Right ventricle myocardium superior (tissue), 1 donor: Measurements from ENCODE around the gene UNC45A. TPM values are rescaled to one million over a fixed set of nuclear protein-coding genes. Genes with fewer than 3 reads are reported as not detected.
"Not testable (repeated sequence)": the region's sequence is repeated elsewhere in the genome, so short reads cannot be mapped to it uniquely, and the experiment has no call there.

Source experiments
- ATAC-seq: fragments of 200-7000 bp; cut with Tn5 transposase; one replicate; pipeline ENCODE4 v1.9.1; 2020; ENCODE audit warnings: mild to moderate bottlenecking; ENCODE audit not compliant: poor library complexity
- DNase-seq: peaks from one replicate; pipeline ENCODE4 v3.0.0-alpha.2; 2020
- intact Hi-C: fragments of 100-400 bp; cut with DNase I; formaldehyde crosslinking; loops from one replicate; pipeline ENCODE4 v1.11.2; 2022
- total RNA-seq: library from RNA; stranded (reverse); fragmentation: NEBNext Ultra II Directional; extraction: Animal tissue kit (Norgen Biotek cat#: 25700); gene quantifications from one replicate; pipeline ENCODE4 v1.2.1, GENCODE V29; 2021
- donor health status: DM: no; HTN: yes; CAD: no; lungs with severe emphysema.

The UNC45A gene
- total RNA-seq, 1 donor from 2014 or later: 26.5 TPM

- ATAC-seq (peak; percentile 90), DNase-seq (peak; percentile 87)
- intact Hi-C loops: loop anchor here (2.0 kb wide), 1 partner anchor 31 kb away; the partner anchor contains the start of gene HDDC3
Observed at GRCh38 chr15:90902040-90902839, 32.8 kb upstream of the UNC45A start.

GRCh38 chr15:90902840-90903732 lies 32.0 kb upstream of the UNC45A start, which contains the start of gene MAN2A2:
Gene MAN2A2, plus strand, starts transcription at chr15:90903302. Its CDS starts 906 bp downstream, at chr15:90904208.
- ATAC-seq (peak; percentile 44), DNase-seq (peak; percentile 80)
- intact Hi-C loops: loop anchor here (2.0 kb wide), 1 partner anchor 30 kb away; the partner anchor contains the start of gene HDDC3

- ATAC-seq: peak; percentile 27
- intact Hi-C loops: loop anchor here (2.0 kb wide), 1 partner anchor 29 kb away; the partner anchor contains the start of gene HDDC3
- no peak for DNase-seq
Observed at GRCh38 chr15:90903733-90904536, 31.1 kb upstream of the UNC45A start.

GRCh38 chr15:90904746-90905145 lies 30.3 kb upstream of the UNC45A start:
- ATAC-seq: no peak
- intact Hi-C loops: no loop called here

GRCh38 chr15:90905306-90906180 lies 29.5 kb upstream of the UNC45A start:
- intact Hi-C loops: no loop called here

More at GRCh38 chr15:90904746-90905145, 30.3 kb upstream of the UNC45A start:
- DNase-seq: no peak

GRCh38 chr15:90906181-90906849 lies 28.8 kb upstream of the UNC45A start:
- intact Hi-C loops: no loop called here
- ATAC-seq (no peak), DNase-seq (no peak)

More at GRCh38 chr15:90905306-90906180, 29.5 kb upstream of the UNC45A start:
- DNase-seq (no peak), ATAC-seq (no peak)

- intact Hi-C loops: no loop called here
- no peak for ATAC-seq
- no peak for DNase-seq
Observed at GRCh38 chr15:90907051-90907660, 27.9 kb upstream of the UNC45A start.

- DNase-seq: no peak
- ATAC-seq: peak; percentile 63
- intact Hi-C loops: no loop called here
Observed at GRCh38 chr15:90907838-90908507, 27.1 kb upstream of the UNC45A start.

GRCh38 chr15:90909449-90909848 lies 25.6 kb upstream of the UNC45A start:
- DNase-seq, intact Hi-C loops, ATAC-seq: not testable (repeated sequence)

- no peak for ATAC-seq
Observed at GRCh38 chr15:90909976-90910375, 25.1 kb upstream of the UNC45A start.

GRCh38 chr15:90910441-90911301 lies 24.4 kb upstream of the UNC45A start:
- ATAC-seq: no peak
- intact Hi-C loops: no loop called here
- no peak for DNase-seq

More at GRCh38 chr15:90909976-90910375, 25.1 kb upstream of the UNC45A start:
- no peak for DNase-seq
- intact Hi-C loops: no loop called here

GRCh38 chr15:90911302-90911623 lies 23.8 kb upstream of the UNC45A start:
- ATAC-seq (no peak), DNase-seq (no peak)

GRCh38 chr15:90911906-90912769 lies 22.9 kb upstream of the UNC45A start:
- intact Hi-C loops: no loop called here
- ATAC-seq (no peak), DNase-seq (no peak)

More at GRCh38 chr15:90911302-90911623, 23.8 kb upstream of the UNC45A start:
- intact Hi-C loops: no loop called here

GRCh38 chr15:90912770-90913075 lies 22.4 kb upstream of the UNC45A start:
- DNase-seq: no peak
- no peak for ATAC-seq
- intact Hi-C loops: no loop called here
